ENCODE results near the gene ESAM.
A peak's percentile ranks its signal among the peaks of the same experiment; 100 is the strongest.

The ESAM gene

GRCh38 chr11:124753205-124753604, 8.9 kb downstream of the ESAM start:
- DNase-seq (ENCODE audit: low spot score) = no peak

- DNase-seq (ENCODE audit: low spot score) = no peak
These were observed 9.5 kb downstream of the ESAM start for GRCh38 chr11:124752471-124753102.

GRCh38 chr11:124751741-124752470, 10.2 kb downstream of the ESAM start, which contains the start of gene VSIG2:
Gene VSIG2 (minus strand): TSS chr11:124752255. CDS start chr11:124752137, 118 bp downstream.
- no peak for DNase-seq (ENCODE audit: low spot score)

- no peak for DNase-seq (ENCODE audit: low spot score)
These were observed 10.7 kb downstream of the ESAM start for GRCh38 chr11:124751391-124751740.

GRCh38 chr11:124749912-124750311, 12.2 kb downstream of the ESAM start:
- DNase-seq (ENCODE audit: low spot score) = no peak

- no peak for DNase-seq (ENCODE audit: low spot score)
These were observed 13.4 kb downstream of the ESAM start for GRCh38 chr11:124748481-124749343.

- no peak for DNase-seq (ENCODE audit: low spot score)
These were observed 14.0 kb downstream of the ESAM start for GRCh38 chr11:124748100-124748418.

- no peak for DNase-seq (ENCODE audit: low spot score)
These were observed 14.5 kb downstream of the ESAM start for GRCh38 chr11:124747406-124748099.

- DNase-seq (ENCODE audit: low spot score) = peak; percentile 89
These were observed 15.4 kb downstream of the ESAM start for GRCh38 chr11:124746621-124747243.

- DNase-seq (ENCODE audit: low spot score) = no peak
These were observed 16.1 kb downstream of the ESAM start for GRCh38 chr11:124745835-124746620.

GRCh38 chr11:124745270-124745834, 16.7 kb downstream of the ESAM start:
- no peak for DNase-seq (ENCODE audit: low spot score)

- DNase-seq (ENCODE audit: low spot score) = no peak
These were observed 19.0 kb downstream of the ESAM start for GRCh38 chr11:124743050-124743449.

GRCh38 chr11:124742555-124742954, 19.5 kb downstream of the ESAM start:
- no peak for DNase-seq (ENCODE audit: low spot score)

- peak; percentile 41 for DNase-seq (ENCODE audit: low spot score)
These were observed 21.7 kb downstream of the ESAM start for GRCh38 chr11:124740277-124740882.

GRCh38 chr11:124739479-124740276, 22.4 kb downstream of the ESAM start, which contains the start of gene NRGN:
Gene NRGN (plus strand): TSS chr11:124739942. CDS start chr11:124740085, 143 bp downstream.
- peak; percentile 84 for DNase-seq (ENCODE audit: low spot score)

GRCh38 chr11:124738713-124739478, 23.2 kb downstream of the ESAM start:
- no peak for DNase-seq (ENCODE audit: low spot score)

GRCh38 chr11:124737638-124738305, 24.3 kb downstream of the ESAM start:
- DNase-seq (ENCODE audit: low spot score) = no peak

- DNase-seq (ENCODE audit: low spot score) = no peak
These were observed 25.4 kb downstream of the ESAM start for GRCh38 chr11:124736736-124737135.
